Measurements from ENCODE around the gene RNFT2.

RNFT2 gene

GRCh38 chr12:116881325-116881876 lies 143.3 kb downstream of the RNFT2 start, which contains the start of gene HRK (continued):
- no peak for TF ChIP-seq ZSCAN18 (tag by site-specific recombination; IDR thresholded peaks at IDR 0.05)
- TF ChIP-seq PRDM10 (tag by site-specific recombination; IDR thresholded peaks at IDR 0.05) = no peak
- TF ChIP-seq ZNF549 (tag by site-specific recombination; IDR thresholded peaks at IDR 0.05) = no peak
- TF ChIP-seq SP7 (tag by site-specific recombination; IDR thresholded peaks at IDR 0.05) = peak; percentile 17; the same call in 1 of the 2 replicates
- TF ChIP-seq SCRT2 (tag by site-specific recombination; IDR thresholded peaks at IDR 0.05) = no peak
- TF ChIP-seq ZNF571 (tag by site-specific recombination; IDR thresholded peaks at IDR 0.05) = no peak
- TF ChIP-seq ZNF155 (tag by site-specific recombination; IDR thresholded peaks at IDR 0.05) = no peak
- 0 out of 2 replicates have a peak, but pooled peaks have one; percentile 21 for TF ChIP-seq ZBTB20 (tag by site-specific recombination; IDR thresholded peaks at IDR 0.05)
- TF ChIP-seq ZBTB8A (tag by site-specific recombination; IDR thresholded peaks at IDR 0.05) = no peak
- no peak for TF ChIP-seq ZFP37 (tag by site-specific recombination; IDR thresholded peaks at IDR 0.05)
- no peak for TF ChIP-seq ZNF704 (tag by site-specific recombination; IDR thresholded peaks at IDR 0.05)
- TF ChIP-seq ZNF626 (tag by site-specific recombination; IDR thresholded peaks at IDR 0.05) = no peak
- TF ChIP-seq ZXDB (tag by site-specific recombination; IDR thresholded peaks at IDR 0.05) = 0 out of 2 replicates have a peak, but pooled peaks have one; percentile 21
- TF ChIP-seq MYNN (tag by site-specific recombination; IDR thresholded peaks at IDR 0.05; ENCODE audit: borderline replicate concordance) = no peak
- TF ChIP-seq KLF10 (tag by site-specific recombination; IDR thresholded peaks at IDR 0.05) = 0 out of 2 replicates have a peak, but pooled peaks have one; percentile 58
- 0 out of 2 replicates have a peak, but pooled peaks have one; percentile 43 for TF ChIP-seq PRDM4 (tag by site-specific recombination; IDR thresholded peaks at IDR 0.05)
- TF ChIP-seq ZBTB26 (tag by site-specific recombination; optimal IDR thresholded peaks at IDR 0.05) = no peak
- no peak for TF ChIP-seq ZNF391 (tag by site-specific recombination; IDR thresholded peaks at IDR 0.05; ENCODE audit: borderline replicate concordance, low read depth)
- TF ChIP-seq GLI4 (tag by site-specific recombination; IDR thresholded peaks at IDR 0.05) = no peak
- no peak for TF ChIP-seq ZNF785 (tag by site-specific recombination; IDR thresholded peaks at IDR 0.05)
- no peak for TF ChIP-seq PBX3 (CRISPR knock-in tag; IDR thresholded peaks at IDR 0.05)
- no peak for TF ChIP-seq ZNF37A (tag by site-specific recombination; IDR thresholded peaks at IDR 0.05)
- TF ChIP-seq KLF9 (tag by site-specific recombination; IDR thresholded peaks at IDR 0.05; ENCODE audit: low read depth) = 0 out of 2 replicates have a peak, but pooled peaks have one; percentile 34
- no peak for TF ChIP-seq ZNF354C (tag by site-specific recombination; IDR thresholded peaks at IDR 0.05; ENCODE audit: borderline replicate concordance, low read depth)
